ENCODE results near the gene CEACAM19.
"Not testable (repeated sequence)": the region's sequence is repeated elsewhere in the genome, so short reads cannot be mapped to it uniquely, and the experiment has no call there.

CEACAM19 gene

DNA sequence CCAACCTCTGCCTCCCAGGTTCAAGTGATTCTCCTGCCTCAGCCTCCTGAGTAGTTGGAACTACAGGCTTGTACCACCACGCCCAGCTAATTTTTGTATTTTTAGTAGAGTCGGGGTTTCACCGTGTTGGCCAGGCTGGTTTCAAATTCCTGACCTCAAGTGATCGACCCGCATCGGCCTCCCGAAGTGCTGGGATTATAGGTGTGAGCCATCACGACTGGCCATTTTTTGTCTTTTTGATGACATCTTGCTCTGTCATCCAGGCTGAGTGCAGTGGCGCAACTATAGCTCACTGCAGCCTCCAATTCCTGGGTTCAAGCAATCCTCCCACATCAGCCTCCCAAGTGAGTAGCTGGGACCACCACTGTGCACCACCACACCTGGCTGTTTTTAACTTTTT is 49.1 kb downstream of the CEACAM19 start:
- DNase-seq (ENCODE audit: insufficient read length, low spot score); FAIRE-seq: not testable (repeated sequence)

DNA sequence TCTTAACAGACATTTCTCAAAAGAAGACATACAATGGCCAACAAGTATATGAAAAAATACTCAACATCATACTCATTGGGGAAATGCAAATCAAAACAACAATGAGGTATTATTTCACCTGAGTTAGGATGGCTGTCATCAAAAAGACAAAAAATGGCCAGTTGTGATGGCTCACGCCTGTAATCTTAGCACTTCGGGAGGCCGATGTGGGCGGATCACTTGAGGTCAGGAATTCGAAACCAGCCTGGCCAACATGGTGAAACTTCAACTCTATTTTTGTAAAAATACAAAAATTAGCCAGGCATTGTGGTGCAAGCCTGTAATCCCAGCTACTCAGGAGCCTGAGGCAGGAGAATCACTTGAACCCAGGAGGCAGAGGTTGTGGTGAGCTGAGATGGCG is 49.7 kb downstream of the CEACAM19 start:
- FAIRE-seq (no peak), DNase-seq (ENCODE audit: insufficient read length, low spot score) (no peak)

DNA sequence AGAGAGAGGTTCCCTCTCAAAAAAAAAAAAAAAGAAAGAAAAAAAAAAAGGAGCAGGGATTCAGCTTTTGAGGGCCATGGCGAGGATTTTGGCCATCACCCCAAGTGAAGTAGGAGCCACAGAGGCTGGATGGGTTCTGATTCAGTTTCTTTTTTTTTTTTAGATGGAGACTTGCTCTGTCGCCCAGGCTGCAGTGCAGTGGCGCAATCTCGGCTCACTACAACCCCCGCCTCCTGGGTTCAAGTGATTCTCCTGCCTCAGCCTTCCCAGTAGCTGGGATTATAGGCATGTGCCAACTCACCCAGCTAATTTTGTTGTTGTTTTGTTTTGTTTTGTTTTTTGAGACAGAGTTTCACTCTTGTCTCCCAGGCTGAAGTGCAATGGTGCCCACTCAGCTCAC is 50.1 kb downstream of the CEACAM19 start:
- FAIRE-seq; DNase-seq (ENCODE audit: insufficient read length, low spot score): not testable (repeated sequence)

DNA sequence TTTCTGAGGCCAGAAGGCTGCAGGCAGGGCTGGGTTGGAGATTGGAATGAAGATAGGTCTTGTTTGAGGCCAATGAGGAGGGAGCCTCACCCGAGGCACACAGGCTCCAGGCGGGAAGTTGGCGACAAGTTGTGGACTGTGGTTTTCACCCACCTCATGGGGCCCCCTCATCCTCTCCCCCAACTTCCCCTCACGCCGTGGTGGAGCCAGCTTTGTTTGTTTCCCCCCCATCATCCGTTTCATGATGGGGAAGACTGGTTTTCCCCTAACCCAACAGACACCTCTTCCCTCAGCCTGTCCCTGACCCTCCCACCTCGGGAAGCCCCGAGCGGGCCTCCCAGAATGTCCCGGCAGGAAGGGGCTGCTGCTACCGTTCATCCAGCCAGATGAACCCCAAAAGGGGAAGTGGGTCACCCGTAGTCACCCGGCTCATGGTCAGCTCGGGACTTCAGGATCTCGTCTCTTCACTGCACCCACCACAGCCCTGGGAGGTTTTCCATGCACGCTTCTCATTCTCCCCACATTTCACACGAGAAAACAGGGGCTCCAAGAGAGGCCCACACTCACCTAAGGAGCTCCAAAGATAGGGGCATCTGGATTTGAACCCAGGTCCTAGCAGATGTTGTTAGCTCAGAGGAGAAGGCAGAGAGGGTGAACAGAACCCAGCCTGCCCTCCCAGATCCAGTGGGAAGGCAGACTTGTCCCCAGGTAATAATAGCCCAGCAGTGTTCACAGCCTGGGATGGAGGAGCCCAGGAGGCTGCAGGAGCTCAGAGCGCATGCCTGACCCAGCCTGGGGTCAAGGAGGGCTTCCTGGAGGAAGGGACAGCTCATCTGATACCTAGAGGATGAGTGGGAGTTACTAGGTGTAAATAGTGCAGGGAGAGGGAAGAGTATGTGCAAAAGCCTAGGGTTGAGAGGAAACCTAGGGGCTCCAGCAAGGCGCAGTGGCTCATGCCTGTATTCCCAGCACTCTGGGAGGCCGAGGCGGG is 51.1 kb downstream of the CEACAM19 start:
- FAIRE-seq (no peak), DNase-seq (ENCODE audit: insufficient read length, low spot score) (no peak)

DNA sequence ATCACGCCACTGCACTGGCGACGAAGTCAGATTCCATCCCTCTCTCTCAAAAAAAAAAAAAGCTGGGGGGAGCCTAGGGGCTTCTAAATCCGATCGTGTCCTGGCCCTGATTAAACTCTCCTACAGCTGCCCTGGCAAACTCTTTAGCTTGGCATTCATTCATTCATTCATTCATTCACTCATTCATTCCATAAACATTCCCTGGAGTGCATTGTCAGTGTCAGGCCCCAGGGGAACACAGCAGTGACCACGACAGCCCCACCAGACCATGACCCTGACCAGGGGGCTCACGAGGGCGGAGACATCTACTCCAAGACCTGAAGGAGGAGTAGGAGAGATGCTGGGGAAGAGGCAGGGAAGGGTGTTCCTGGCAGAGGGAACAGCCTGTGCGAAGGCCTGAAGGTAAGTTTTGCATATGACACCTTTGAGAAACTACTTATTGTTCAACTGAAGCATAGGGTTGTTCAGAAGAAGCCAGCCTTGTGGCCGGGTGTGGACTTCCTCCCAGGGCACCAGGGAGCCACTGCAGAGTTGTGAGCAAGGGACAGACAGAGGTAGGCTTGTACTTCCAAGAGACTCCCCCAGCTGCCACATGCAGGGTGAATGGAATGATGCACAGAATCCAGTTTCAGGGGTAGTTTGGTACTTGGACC is 52.1 kb downstream of the CEACAM19 start:
- FAIRE-seq (no peak), DNase-seq (ENCODE audit: insufficient read length, low spot score) (no peak)

DNA sequence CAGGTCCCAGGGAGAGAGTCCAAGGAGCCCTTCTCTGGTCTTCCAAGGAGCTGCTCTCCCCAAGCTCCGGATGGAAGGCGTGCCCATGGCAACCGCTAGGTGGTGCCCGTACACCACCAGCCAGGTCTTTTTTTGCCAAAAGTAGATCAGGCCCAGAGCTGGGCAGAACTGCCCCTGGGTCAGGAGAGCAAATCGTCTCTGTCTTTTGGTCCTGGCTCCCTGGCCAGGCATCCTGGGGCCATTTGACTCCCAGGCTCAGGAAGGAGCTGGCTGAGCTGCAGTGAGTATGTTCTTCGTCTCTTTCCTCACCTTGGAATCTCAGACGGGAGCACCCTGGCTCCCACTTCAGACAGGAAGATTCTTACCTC is 52.7 kb downstream of the CEACAM19 start:
- DNase-seq (ENCODE audit: insufficient read length, low spot score), result peak; percentile 83
- peak; percentile 90 for FAIRE-seq

DNA sequence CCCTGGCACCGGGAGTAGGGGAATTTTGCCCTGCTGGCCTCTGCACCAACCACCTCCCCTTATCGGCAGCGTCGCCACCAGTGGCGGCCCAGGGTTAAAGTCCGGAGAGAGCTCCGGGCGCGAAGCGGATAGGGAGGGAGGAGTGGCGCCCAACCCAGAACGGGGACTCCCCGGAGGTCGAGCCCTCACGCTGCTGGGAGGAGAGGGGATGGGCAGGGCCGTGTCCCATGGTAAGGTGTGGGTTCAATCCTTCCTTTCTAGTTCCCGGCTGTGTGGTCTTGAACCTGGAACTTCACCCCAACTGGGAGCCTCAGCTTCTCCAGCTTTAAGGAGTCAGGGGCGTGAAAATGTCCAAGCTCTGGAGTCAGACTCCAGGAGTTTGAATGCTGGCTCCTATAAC is 54.0 kb downstream of the CEACAM19 start:
- no peak for FAIRE-seq
- no peak for DNase-seq (ENCODE audit: insufficient read length, low spot score)

DNA sequence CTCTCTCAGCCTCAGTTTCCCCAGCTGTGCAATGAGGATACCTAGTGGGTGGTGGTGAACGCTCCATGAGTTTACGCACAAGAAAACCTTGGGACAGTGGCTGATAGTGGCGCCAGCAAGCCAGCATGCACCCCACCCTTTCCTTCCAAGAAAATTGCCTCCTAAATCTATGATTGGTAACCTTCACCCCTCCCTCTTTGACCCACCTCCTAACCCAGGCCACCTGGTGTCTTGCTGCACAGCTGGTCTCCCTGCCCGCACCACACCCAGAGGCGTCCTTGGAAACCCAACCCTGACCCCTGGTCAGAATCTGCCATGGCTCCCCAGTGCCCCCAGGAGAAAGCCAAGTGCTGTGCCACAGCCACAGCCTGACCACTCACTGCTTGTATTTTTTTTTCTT is 54.4 kb downstream of the CEACAM19 start:
- FAIRE-seq (no peak), DNase-seq (ENCODE audit: insufficient read length, low spot score) (no peak)

DNA sequence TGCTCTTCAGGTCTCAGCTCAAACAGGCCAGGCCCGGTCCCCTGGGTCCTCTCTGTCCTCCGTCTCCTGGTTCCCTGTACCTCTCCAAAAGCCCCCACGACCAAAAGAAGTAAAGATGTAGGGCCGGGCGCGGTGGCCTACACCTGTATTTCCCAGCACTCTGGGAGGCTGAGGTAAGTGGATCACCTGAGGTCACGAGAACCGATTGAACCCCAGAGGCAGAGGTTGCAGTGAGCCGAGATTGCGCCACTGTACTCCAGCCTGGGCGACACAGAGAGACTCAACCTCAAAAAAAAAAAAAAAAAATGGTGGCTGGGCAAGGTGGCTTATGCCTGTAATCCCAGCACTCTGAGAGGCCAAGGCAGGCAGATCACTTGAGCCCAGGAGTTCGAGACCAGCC is 55.2 kb downstream of the CEACAM19 start:
- DNase-seq (ENCODE audit: insufficient read length, low spot score) (no peak), FAIRE-seq (no peak)

DNA sequence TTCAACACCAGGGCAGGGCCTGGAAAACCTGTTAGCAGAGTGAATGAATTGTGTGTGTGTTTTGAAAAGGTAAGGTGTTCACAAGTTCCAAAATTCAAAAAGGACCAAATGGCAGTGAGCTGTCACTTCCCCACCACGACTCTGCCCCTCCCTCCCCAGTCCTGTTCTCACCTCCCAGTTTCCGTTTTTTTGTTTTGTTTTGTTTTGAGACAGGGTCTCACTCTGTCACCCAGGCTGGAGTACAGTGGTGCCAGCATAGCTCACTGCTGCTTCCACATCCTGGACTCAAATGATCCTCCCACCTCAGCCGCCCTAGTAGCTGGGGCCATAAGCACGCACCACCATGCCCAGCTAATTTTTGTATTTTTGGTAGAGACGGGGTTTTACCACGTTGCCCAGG is 56.9 kb downstream of the CEACAM19 start:
- FAIRE-seq, result no peak
- DNase-seq (ENCODE audit: insufficient read length, low spot score), result no peak

DNA sequence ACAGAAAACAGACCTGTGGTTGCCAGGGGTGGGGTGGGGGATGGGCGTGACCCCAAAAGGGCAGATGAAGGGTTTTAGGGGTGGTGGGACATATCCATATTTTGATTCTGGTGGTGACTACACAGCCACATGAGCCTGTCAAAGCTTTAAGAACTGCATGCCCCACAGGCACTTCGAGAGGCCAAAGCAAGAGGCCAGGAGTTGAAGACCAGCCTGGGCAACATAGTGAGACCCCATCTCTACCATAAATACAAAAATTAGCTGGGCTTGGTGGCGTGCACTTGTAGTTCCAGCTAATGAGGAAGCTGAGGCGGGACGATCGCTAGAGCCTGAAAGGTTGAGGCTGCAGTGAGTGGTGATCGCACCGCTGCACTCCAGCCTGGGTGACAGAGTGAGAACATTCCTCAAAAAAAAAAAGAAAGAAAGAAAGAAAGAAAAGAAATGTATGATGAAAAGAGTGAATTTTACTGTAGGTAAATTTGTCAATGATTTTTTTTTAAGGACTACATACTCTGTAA is 58.3 kb downstream of the CEACAM19 start:
- FAIRE-seq (no peak), DNase-seq (ENCODE audit: insufficient read length, low spot score) (no peak)

DNA sequence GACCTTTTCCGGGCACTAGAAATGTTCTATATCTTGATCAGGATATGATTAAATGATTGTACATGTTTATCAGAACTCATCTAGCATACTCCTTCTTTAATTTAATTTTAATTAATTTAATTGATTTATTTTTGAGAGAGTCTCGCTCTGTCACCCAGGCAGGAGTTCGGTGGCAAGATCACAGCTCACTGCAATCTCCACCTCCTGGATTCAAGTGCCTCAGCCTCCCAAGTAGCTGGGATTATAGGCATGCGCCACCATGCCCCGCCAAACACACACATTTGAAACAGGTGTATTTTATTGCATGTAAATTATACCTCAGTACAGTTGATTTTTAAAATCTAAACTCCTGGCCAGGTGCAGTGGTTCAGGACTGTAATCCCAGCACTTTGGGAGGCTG is 59.8 kb downstream of the CEACAM19 start:
- no peak for DNase-seq (ENCODE audit: insufficient read length, low spot score)
- FAIRE-seq, result no peak

DNA sequence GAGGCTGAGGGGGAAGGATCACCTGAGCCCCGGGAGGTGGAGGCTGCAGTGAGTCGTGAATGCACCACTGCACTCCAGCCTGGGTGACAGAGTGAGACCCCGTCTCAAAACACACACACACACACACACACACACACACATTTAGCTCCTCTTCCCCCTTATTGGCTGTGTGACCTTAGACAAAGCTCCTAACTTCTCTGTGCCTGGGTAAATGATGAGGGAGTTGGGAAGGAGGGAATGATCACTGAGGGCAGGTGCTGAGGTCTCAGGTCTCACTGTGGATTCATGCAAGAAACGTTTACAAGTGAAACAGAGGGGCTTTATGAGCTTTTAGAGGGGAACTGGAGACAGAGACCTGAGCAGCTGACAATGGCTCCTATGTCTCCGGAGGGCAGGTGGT is 60.3 kb downstream of the CEACAM19 start:
- no peak for DNase-seq (ENCODE audit: insufficient read length, low spot score)
- FAIRE-seq, result no peak

DNA sequence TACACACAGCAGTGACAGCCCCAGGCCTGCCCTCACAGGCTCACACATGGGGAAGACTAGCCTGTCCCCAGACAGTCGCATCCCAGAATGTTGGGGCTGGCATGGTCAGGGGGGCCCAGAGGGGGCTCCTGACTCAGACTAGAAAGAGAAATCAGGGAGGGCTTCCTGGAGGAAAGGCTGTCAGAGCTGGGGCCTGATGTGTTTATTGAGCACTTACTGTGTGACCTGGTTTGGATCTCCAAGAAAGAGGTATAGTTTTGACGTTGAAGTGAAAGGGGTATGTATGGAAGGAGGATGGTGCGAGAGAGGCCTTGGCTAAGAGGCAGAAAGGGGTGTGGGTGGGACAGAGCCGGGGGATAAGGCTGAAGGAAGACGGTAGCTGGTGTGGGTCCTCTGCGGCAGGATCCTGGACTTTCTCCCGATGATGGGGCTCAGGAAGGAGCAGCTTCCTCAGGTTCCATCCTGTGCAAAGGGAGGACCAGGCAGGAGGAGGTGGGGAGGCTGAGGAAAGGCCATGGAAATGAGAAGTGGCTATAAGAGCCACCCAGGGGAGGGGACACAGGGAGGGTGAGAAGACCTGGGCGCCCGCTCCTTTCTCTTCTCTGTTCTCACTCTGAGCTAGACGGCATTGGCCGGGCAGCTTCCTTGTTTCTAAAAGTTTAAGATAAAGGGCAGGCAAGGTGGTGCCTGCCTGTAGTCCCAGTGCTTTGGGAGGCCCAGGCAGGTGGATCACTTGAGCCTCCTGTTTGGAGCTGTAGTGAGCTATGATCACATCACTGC is 61.1 kb downstream of the CEACAM19 start:
- no peak for FAIRE-seq
- no peak for DNase-seq (ENCODE audit: insufficient read length, low spot score)
